SK-N-SH (cell line): ENCODE measurements around the gene ERV3-1. TPM values are rescaled to one million over a fixed set of nuclear protein-coding genes. Genes with fewer than 3 reads are reported as not detected.
"Not testable (repeated sequence)": the region's sequence is repeated elsewhere in the genome, so short reads cannot be mapped to it uniquely, and the experiment has no call there.

Experiments
- CTCF ChIA-PET: fragments of 300-600, 350-600 bp; formaldehyde crosslinking; extraction: SDS; loops from one replicate; lab custom pipeline; 2021; lab: Yijun Ruan, JAX
- POLR2A ChIA-PET: fragments of 350-600 bp; sonication (Branson Sonifier 250); formaldehyde crosslinking; extraction: SDS; loops from one replicate; lab custom pipeline; 2020; ENCODE audit warnings: antibody characterized with exemption, inconsistent platforms; lab: Yijun Ruan, JAX
- DNase-seq: peaks from one replicate; pipeline ENCODE4 v3.0.0; 2012
- H2AFZ ChIP-seq: fragments of 200-600 bp; sonication (generic); 2 replicates; pipeline ENCODE4 v1.8.1; 2016; ENCODE audit warnings: antibody characterized with exemption, mild to moderate bottlenecking, low read depth
- H3F3A ChIP-seq: fragments of 200-600 bp; sonication (generic); replicated peaks from 2 replicates; pipeline ENCODE3; 2016; ENCODE audit warnings: antibody characterized with exemption, mild to moderate bottlenecking; ENCODE audit not compliant: insufficient read depth
- H3K27ac ChIP-seq, 2 experiments: fragments of 200-500 bp in 1 of 2; fragments of 200-600 bp in 1 of 2; sonication (Bioruptor generic) in 1 of 2; sonication (generic), shearing (Covaris generic) in 1 of 2; 2 replicates each; pipeline versions ENCODE4 v1.5.1 to v1.6.1; 2014 to 2016; ENCODE audit warnings: low read depth in 2 of 2, inconsistent platforms in 1 of 2, low read length in 1 of 2, mild to moderate bottlenecking in 1 of 2, mixed read lengths in 1 of 2
- H3K27me3 ChIP-seq: fragments of 200-600 bp; sonication (generic), shearing (Covaris generic); 2 replicates; pipeline ENCODE4 v1.6.1; 2016; ENCODE audit warnings: mixed run types; ENCODE audit not compliant: insufficient read depth
- H3K36me3 ChIP-seq, 2 experiments: fragments of 200-500 bp in 1 of 2; fragments of 200-600 bp in 1 of 2; sonication (Bioruptor generic) in 1 of 2; sonication (generic) in 1 of 2; replicated peaks in 1 of 2; 2 replicates each; pipeline versions ENCODE3 to v1.5.1; 2014 to 2016; ENCODE audit warnings: low read length in 1 of 2, mild to moderate bottlenecking in 1 of 2; ENCODE audit not compliant: insufficient read depth in 2 of 2, control insufficient read depth in 1 of 2
- H3K4me1 ChIP-seq, 2 experiments: fragments of 200-500 bp in 1 of 2; fragments of 200-600 bp in 1 of 2; sonication (Bioruptor generic) in 1 of 2; sonication (generic), shearing (Covaris generic) in 1 of 2; 2 replicates each; pipeline versions ENCODE4 v1.5.1 to v1.6.1; 2014 to 2016; ENCODE audit warnings: low read depth in 1 of 2, low read length in 1 of 2, mixed run types in 1 of 2; ENCODE audit not compliant: insufficient read depth in 2 of 2, control insufficient read depth in 1 of 2
- H3K4me2 ChIP-seq: fragments of 200-600 bp; sonication (generic), shearing (Covaris generic); 2 replicates; pipeline ENCODE4 v1.6.1; 2017; ENCODE audit warnings: mixed run types
- H3K4me3 ChIP-seq, 2 experiments: fragments of 200-500 bp in 1 of 2; fragments of 200-600 bp in 1 of 2; sonication (Bioruptor generic) in 1 of 2; sonication (generic), shearing (Covaris generic) in 1 of 2; 2 replicates each; pipeline versions ENCODE4 v1.5.1 to v1.8.1; 2014 to 2016; ENCODE audit warnings: low read depth in 2 of 2, inconsistent platforms in 1 of 2, low read length in 1 of 2, mild to moderate bottlenecking in 1 of 2, mixed read lengths in 1 of 2, moderate library complexity in 1 of 2
- H3K79me2 ChIP-seq: fragments of 200-600 bp; sonication (generic); 2 replicates; pipeline ENCODE4 v1.8.1; 2017; ENCODE audit warnings: mild to moderate bottlenecking; ENCODE audit not compliant: insufficient read depth
- H3K9ac ChIP-seq: fragments of 200-600 bp; sonication (generic); 2 replicates; pipeline ENCODE4 v1.6.1; 2017; ENCODE audit warnings: mixed run types
- H3K9me2 ChIP-seq: fragments of 200-600 bp; sonication (generic); 2 replicates; pipeline ENCODE4 v1.6.1; 2017; ENCODE audit warnings: mixed run types
- H3K9me3 ChIP-seq: fragments of 200-600 bp; sonication (generic); 2 replicates; pipeline ENCODE4 v1.6.1; 2017; ENCODE audit warnings: mixed run types, mild to moderate bottlenecking, moderate library complexity
- H4K20me1 ChIP-seq: fragments of 200-600 bp; sonication (generic); 2 replicates; pipeline ENCODE4 v1.6.1; 2017; ENCODE audit warnings: mild to moderate bottlenecking, mixed run types; ENCODE audit not compliant: insufficient read depth
- EP300 ChIP-seq, 2 experiments: IDR thresholded peaks; 2 replicates each; pipeline versions ENCODE4 v1.4.0 to v1.6.1; 2012; ENCODE audit warnings: borderline replicate concordance in 1 of 2, low read depth in 1 of 2, low read length in 1 of 2
- EZH2phosphoT487 ChIP-seq: fragments of 200-600 bp; sonication (generic); IDR thresholded peaks from 2 replicates; pipeline ENCODE4 v1.6.1; 2017; ENCODE audit warnings: low read depth, mixed run types, mild to moderate bottlenecking, antibody characterized with exemption, moderate library complexity, borderline replicate concordance
- GATA2 ChIP-seq: sonication (generic); formaldehyde crosslinking; IDR thresholded peaks from 2 replicates; pipeline ENCODE4 v1.5.0; 2020; ENCODE audit warnings: mild to moderate bottlenecking, missing genetic modification reagents
- MXI1 ChIP-seq: IDR thresholded peaks from 2 replicates; pipeline ENCODE4 v1.6.1; 2012; ENCODE audit warnings: mild to moderate bottlenecking, low read depth, low read length, improper control_type of control experiment
- NRF1 ChIP-seq: IDR thresholded peaks from 2 replicates; pipeline ENCODE4 v1.6.1; 2012; ENCODE audit warnings: low read depth, mild to moderate bottlenecking, low read length
- POLR2AphosphoS5 ChIP-seq: IDR thresholded peaks from 2 replicates; pipeline ENCODE4 v1.6.1; 2012; ENCODE audit warnings: low read depth, low read length
- RAD21 ChIP-seq: IDR thresholded peaks from 2 replicates; pipeline ENCODE4 v1.6.1; 2012; ENCODE audit warnings: mild to moderate bottlenecking, low read length
- RCOR1 ChIP-seq: fragments of 150-350 bp; IDR thresholded peaks from 2 replicates; pipeline ENCODE4 v1.6.1; 2017; ENCODE audit warnings: antibody characterized with exemption, low read length
- SIN3A ChIP-seq: IDR thresholded peaks from 2 replicates; pipeline ENCODE4 v1.6.1; 2012; ENCODE audit warnings: low read depth, mild to moderate bottlenecking, low read length, moderate library complexity, borderline replicate concordance
- SMC3 ChIP-seq: IDR thresholded peaks from 2 replicates; pipeline ENCODE4 v1.6.1; 2012; ENCODE audit warnings: low read depth, low read length, improper control_type of control experiment
- TCF12 ChIP-seq: IDR thresholded peaks from 2 replicates; pipeline ENCODE4 v1.4.0; 2012
- WGBS: methylation state at CpG from one replicate; pipeline ENCODE4 v1.1.6; 2017; ENCODE audit warnings: low lambda C conversion rate; 5-methylcytosine and 5-hydroxymethylcytosine counted together
- polyA plus RNA-seq, 3 experiments: library from polyadenylated mRNA; depleted of rRNA; stranded (reverse); fragments of >200 nt; gene quantifications; 2 replicates each; pipeline ENCODE4 v1.2.3, GENCODE V29; 2012
- TF ChIP-seq, protein P1 (sequence below): IDR thresholded peaks from 2 replicates; pipeline ENCODE4 v1.4.0; 2012; ENCODE audit warnings: low read depth
- TF ChIP-seq, protein P2 (sequence below): fragments of 200-600 bp; sonication (generic); IDR thresholded peaks from 2 replicates; pipeline ENCODE4 v1.6.1; 2017; ENCODE audit warnings: antibody characterized with exemption, mild to moderate bottlenecking, moderate library complexity
- TF ChIP-seq, protein P3 (sequence below): IDR thresholded peaks from 2 replicates; pipeline ENCODE4 v1.4.0; 2012; ENCODE audit warnings: low read depth, borderline replicate concordance

Gene ERV3-1
- polyA plus RNA-seq, 1 of the 3 experiments (the other 2 are of a cell fraction): 8.4 TPM

DNA sequence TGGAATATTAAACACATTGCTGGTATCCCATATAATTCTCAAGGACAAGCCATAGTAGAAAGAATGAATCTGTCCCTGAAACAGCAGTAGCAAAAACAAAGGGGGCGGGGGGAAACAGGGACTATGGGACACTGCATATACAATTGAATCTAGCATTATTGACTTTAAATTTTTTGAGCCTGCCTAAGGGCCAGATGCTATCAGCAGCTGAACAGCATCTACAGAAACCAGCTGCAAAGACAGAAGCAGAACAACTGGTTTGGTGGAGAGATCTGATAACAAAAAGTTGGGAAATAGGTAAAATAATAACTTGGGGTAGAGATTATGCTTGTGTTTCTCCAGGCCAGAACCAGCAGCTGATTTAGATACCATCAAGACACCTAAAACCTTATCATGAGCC, 57.7 kb downstream of the ERV3-1 start:
- 65% methylated on average over 1 of the region's 1 CpG for WGBS
- H3K9me2 ChIP-seq, H3K9ac ChIP-seq, H2AFZ ChIP-seq, H3K4me3 ChIP-seq, H3K9me3 ChIP-seq, H3K4me2 ChIP-seq, DNase-seq, H3K36me3 ChIP-seq, H4K20me1 ChIP-seq, H3K79me2 ChIP-seq, H3K27ac ChIP-seq, H3F3A ChIP-seq: not testable (repeated sequence)
- CTCF ChIA-PET: interaction anchor here (1.4 to 5.1 kb wide), 5 partner anchors 10 to 529 kb away, joined by 5 to 29 read pairs (median 9); no protein-coding TSS in a partner anchor
- peaks cover 18% of the 10 kb centered on the region for H3K27me3 ChIP-seq
- H3K4me1 ChIP-seq: peaks cover 0 to 21% of the 10 kb centered on the region in 2 experiments; a peak in 2 of 4 replicates
- POLR2A ChIA-PET: interaction anchor here (0.7 kb wide), 1 partner anchor 57 kb away, joined by 3 read pairs; no protein-coding TSS in a partner anchor
- TF ChIP-seq EP300 (IDR thresholded peaks at IDR 0.05; ENCODE audit: borderline replicate concordance in 1 of 2, low read depth in 1 of 2, low read length in 1 of 2): peak in 1 of 2 experiments; percentile 5; a peak in 1 of 4 replicates
- peak; percentile 71 for TF ChIP-seq GATA2

DNA sequence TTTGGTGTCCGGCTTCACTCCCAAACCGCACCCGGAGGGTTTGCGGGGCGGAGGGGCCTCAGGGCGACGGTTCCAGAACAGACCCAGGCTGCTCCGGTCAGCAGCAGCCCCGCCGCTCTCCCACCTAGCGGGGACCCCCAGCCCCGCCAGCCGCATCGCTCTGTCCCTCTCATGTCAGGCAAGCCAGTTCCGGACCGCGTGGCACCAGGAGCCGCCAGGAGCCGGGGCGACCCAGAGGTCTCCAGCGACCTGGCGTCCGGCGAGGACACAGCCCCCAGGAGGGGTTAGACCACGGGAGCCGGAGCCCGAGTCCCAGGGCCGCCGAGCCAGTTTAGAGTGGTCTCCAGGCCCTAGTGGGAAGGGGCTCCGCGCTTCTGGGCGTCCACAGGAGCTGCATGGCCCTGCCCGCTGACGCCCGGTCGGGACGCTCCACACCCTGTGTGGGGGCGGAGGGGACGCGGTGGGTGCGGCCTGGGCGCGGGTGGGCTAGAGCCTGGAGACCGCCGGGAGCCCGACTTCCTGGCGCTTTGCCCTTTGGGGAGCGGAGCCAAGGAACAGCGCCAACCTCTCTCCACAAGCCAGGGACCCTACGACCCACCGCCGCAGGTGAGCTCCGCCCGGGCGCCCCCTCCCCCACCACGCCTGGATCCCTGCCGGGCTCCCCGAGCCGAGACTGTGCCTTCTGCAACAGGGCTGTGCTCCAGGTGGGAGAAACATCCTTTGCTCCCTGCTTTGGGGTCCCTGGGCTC, 59.1 kb downstream of the ERV3-1 start:
- no peaks in the 10 kb centered on the region for H3K9me3 ChIP-seq
- peak overlapping the region; percentile 58 to 61 for H3K4me3 ChIP-seq
- DNase-seq: peak; percentile 77
- no peaks in the 10 kb centered on the region for H3K36me3 ChIP-seq
- H3K4me1 ChIP-seq: peaks cover 0 to 18% of the 10 kb centered on the region in 2 experiments; a peak in 2 of 4 replicates
- no peak overlapping the region for H3K27ac ChIP-seq
- no peak overlapping the region for H3K9ac ChIP-seq
- no peaks in the 10 kb centered on the region for H3F3A ChIP-seq
- CTCF ChIA-PET: interaction anchor here (0.5 to 5.1 kb wide), 16 partner anchors 9 to 530 kb away, joined by 3 to 29 read pairs (median 6); no protein-coding TSS in a partner anchor
- H4K20me1 ChIP-seq: no peaks in the 10 kb centered on the region
- no peaks in the 10 kb centered on the region for H3K79me2 ChIP-seq
- POLR2A ChIA-PET: interaction anchor here (0.6 to 0.8 kb wide), 2 partner anchors 153 to 283 kb away, joined by 3 read pairs; partner anchors contain the start of gene ZNF138
- 10% methylated on average over 11 of the region's 59 CpGs for WGBS
- peak; percentile 25 for TF ChIP-seq MXI1
- TF ChIP-seq, protein P1, sequence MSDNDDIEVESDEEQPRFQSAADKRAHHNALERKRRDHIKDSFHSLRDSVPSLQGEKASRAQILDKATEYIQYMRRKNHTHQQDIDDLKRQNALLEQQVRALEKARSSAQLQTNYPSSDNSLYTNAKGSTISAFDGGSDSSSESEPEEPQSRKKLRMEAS: no peak
- H3K27me3 ChIP-seq: peaks cover 18% of the 10 kb centered on the region
- peak overlapping the region; percentile 60; the same call in 1 of the 2 replicates for H2AFZ ChIP-seq
- no peaks in the 10 kb centered on the region for H3K9me2 ChIP-seq
- H3K4me2 ChIP-seq: peak overlapping the region; percentile 89

DNA sequence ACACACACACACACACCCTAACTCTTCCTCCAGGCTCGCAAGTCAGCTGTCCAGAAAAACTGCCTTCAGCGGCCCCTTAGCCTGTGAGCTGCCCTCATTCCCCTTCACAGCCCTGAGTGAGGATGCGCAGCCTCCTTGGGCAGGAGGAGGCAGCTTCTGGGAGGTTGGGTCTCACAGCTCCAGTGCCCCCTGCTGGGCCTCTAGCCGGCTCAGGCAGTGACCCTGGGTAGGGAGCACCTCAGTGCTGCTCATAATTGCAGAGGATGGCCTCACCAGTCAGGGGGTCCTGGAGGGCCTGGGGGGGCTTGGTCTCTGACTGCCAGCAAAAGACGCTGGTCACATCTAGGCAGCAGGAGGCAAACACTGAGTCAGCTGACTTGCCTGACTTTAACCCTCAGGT, 59.7 kb downstream of the ERV3-1 start:
- H3F3A ChIP-seq: no peaks in the 10 kb centered on the region
- H2AFZ ChIP-seq: peak overlapping the region; percentile 60; the same call in 1 of the 2 replicates
- peak overlapping the region; percentile 89 for H3K4me2 ChIP-seq
- no peaks in the 10 kb centered on the region for H3K36me3 ChIP-seq
- no peaks in the 10 kb centered on the region for H4K20me1 ChIP-seq
- H3K9me3 ChIP-seq: no peaks in the 10 kb centered on the region
- WGBS: 50% methylated on average over 5 of the region's 5 CpGs
- peak; percentile 87 for DNase-seq
- H3K27me3 ChIP-seq: peaks cover 18% of the 10 kb centered on the region
- POLR2A ChIA-PET: interaction anchor here (0.8 kb wide), 1 partner anchor 152 kb away, joined by 3 read pairs; the partner anchor contains the start of gene ZNF138
- H3K9ac ChIP-seq: no peak overlapping the region
- peak overlapping the region; percentile 58 to 61; a peak in 3 of 4 replicates for H3K4me3 ChIP-seq
- peaks cover 0 to 18% of the 10 kb centered on the region in 2 experiments; a peak in 2 of 4 replicates for H3K4me1 ChIP-seq
- CTCF ChIA-PET: interaction anchor here (0.5 to 5.1 kb wide), 17 partner anchors 8 to 530 kb away, joined by 3 to 29 read pairs (median 4); partner anchors contain the start of genes ZNF138 and ZNF273
- H3K79me2 ChIP-seq: no peaks in the 10 kb centered on the region
- no peaks in the 10 kb centered on the region for H3K9me2 ChIP-seq
- no peak overlapping the region for H3K27ac ChIP-seq
- TF ChIP-seq NRF1 (no peak), SMC3 (peak; percentile 31; the same call in 1 of the 2 replicates), RAD21 (peak; percentile 59), EZH2phosphoT487 (no peak), RCOR1 (no peak), MXI1 (no peak), POLR2AphosphoS5 (no peak), TCF12 (no peak), SIN3A (no peak)
- TF ChIP-seq, protein P2, sequence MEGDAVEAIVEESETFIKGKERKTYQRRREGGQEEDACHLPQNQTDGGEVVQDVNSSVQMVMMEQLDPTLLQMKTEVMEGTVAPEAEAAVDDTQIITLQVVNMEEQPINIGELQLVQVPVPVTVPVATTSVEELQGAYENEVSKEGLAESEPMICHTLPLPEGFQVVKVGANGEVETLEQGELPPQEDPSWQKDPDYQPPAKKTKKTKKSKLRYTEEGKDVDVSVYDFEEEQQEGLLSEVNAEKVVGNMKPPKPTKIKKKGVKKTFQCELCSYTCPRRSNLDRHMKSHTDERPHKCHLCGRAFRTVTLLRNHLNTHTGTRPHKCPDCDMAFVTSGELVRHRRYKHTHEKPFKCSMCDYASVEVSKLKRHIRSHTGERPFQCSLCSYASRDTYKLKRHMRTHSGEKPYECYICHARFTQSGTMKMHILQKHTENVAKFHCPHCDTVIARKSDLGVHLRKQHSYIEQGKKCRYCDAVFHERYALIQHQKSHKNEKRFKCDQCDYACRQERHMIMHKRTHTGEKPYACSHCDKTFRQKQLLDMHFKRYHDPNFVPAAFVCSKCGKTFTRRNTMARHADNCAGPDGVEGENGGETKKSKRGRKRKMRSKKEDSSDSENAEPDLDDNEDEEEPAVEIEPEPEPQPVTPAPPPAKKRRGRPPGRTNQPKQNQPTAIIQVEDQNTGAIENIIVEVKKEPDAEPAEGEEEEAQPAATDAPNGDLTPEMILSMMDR: peak; percentile 48
- TF ChIP-seq, protein P3, sequence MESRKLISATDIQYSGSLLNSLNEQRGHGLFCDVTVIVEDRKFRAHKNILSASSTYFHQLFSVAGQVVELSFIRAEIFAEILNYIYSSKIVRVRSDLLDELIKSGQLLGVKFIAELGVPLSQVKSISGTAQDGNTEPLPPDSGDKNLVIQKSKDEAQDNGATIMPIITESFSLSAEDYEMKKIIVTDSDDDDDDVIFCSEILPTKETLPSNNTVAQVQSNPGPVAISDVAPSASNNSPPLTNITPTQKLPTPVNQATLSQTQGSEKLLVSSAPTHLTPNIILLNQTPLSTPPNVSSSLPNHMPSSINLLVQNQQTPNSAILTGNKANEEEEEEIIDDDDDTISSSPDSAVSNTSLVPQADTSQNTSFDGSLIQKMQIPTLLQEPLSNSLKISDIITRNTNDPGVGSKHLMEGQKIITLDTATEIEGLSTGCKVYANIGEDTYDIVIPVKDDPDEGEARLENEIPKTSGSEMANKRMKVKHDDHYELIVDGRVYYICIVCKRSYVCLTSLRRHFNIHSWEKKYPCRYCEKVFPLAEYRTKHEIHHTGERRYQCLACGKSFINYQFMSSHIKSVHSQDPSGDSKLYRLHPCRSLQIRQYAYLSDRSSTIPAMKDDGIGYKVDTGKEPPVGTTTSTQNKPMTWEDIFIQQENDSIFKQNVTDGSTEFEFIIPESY: no peak
